ENCODE data around the gene ERFE.

- TF ChIP-seq CTCF (IDR thresholded peaks at IDR 0.05) (no peak), EP300 (IDR thresholded peaks at IDR 0.05) (no peak), POLR2A (IDR thresholded peaks at IDR 0.05) (no peak)
Observed at GRCh38 chr2:238162846-238163441, 4.2 kb downstream of the ERFE start.

Data from suprapubic skin (tissue), 3 donors.